ENCODE results near the gene TDRD12.

Gene TDRD12

GRCh38 chr19:32771596-32771995, 52.0 kb downstream of the TDRD12 start:
- no peak for TF ChIP-seq POLR2AphosphoS5 (IDR thresholded peaks at IDR 0.05; ENCODE audit: low read depth, low read length)
- no peak for TF ChIP-seq FOXP2 (optimal IDR thresholded peaks at IDR 0.05; ENCODE audit: borderline replicate concordance, extremely low read depth, extremely low read length, insufficient read depth)
- TF ChIP-seq SIN3A (IDR thresholded peaks at IDR 0.05; ENCODE audit: borderline replicate concordance, insufficient read depth, low read length): no peak

- TF ChIP-seq REST (IDR thresholded peaks at IDR 0.05; ENCODE audit: insufficient read depth in 1 of 2, low read depth in 2 of 2, low read length in 2 of 2) (no peak), SIN3A (IDR thresholded peaks at IDR 0.05; ENCODE audit: borderline replicate concordance, insufficient read depth, low read length) (no peak), TAF1 (IDR thresholded peaks at IDR 0.05; ENCODE audit: borderline replicate concordance, insufficient read depth, low read length) (no peak), FOXP2 (optimal IDR thresholded peaks at IDR 0.05; ENCODE audit: borderline replicate concordance, extremely low read depth, extremely low read length, insufficient read depth) (no peak), POLR2AphosphoS5 (IDR thresholded peaks at IDR 0.05; ENCODE audit: low read depth, low read length) (no peak)
Observed at GRCh38 chr19:32773126-32773525, 53.6 kb downstream of the TDRD12 start.

- TF ChIP-seq TAF1 (IDR thresholded peaks at IDR 0.05; ENCODE audit: borderline replicate concordance, insufficient read depth, low read length): no peak
- TF ChIP-seq REST (IDR thresholded peaks at IDR 0.05; ENCODE audit: insufficient read depth in 1 of 2, low read depth in 2 of 2, low read length in 2 of 2): no peak
- no peak for TF ChIP-seq POLR2AphosphoS5 (IDR thresholded peaks at IDR 0.05; ENCODE audit: low read depth, low read length)
- no peak for TF ChIP-seq FOXP2 (optimal IDR thresholded peaks at IDR 0.05; ENCODE audit: borderline replicate concordance, extremely low read depth, extremely low read length, insufficient read depth)
- no peak for TF ChIP-seq SIN3A (IDR thresholded peaks at IDR 0.05; ENCODE audit: borderline replicate concordance, insufficient read depth, low read length)
Observed at GRCh38 chr19:32779082-32779481, 59.5 kb downstream of the TDRD12 start.

- TF ChIP-seq FOXP2 (optimal IDR thresholded peaks at IDR 0.05; ENCODE audit: borderline replicate concordance, extremely low read depth, extremely low read length, insufficient read depth): no peak
Observed at GRCh38 chr19:32781280-32781679, 61.7 kb downstream of the TDRD12 start.

GRCh38 chr19:32789429-32789828, 69.9 kb downstream of the TDRD12 start:
- no peak for TF ChIP-seq POLR2AphosphoS5 (IDR thresholded peaks at IDR 0.05; ENCODE audit: low read depth, low read length)
- no peak for TF ChIP-seq TAF1 (IDR thresholded peaks at IDR 0.05; ENCODE audit: borderline replicate concordance, insufficient read depth, low read length)
- TF ChIP-seq SIN3A (IDR thresholded peaks at IDR 0.05; ENCODE audit: borderline replicate concordance, insufficient read depth, low read length): no peak
- TF ChIP-seq FOXP2 (optimal IDR thresholded peaks at IDR 0.05; ENCODE audit: borderline replicate concordance, extremely low read depth, extremely low read length, insufficient read depth): no peak
- no peak for TF ChIP-seq REST (IDR thresholded peaks at IDR 0.05; ENCODE audit: insufficient read depth in 1 of 2, low read depth in 2 of 2, low read length in 2 of 2)

- TF ChIP-seq FOXP2 (optimal IDR thresholded peaks at IDR 0.05; ENCODE audit: borderline replicate concordance, extremely low read depth, extremely low read length, insufficient read depth) (no peak), POLR2AphosphoS5 (IDR thresholded peaks at IDR 0.05; ENCODE audit: low read depth, low read length) (no peak), REST (IDR thresholded peaks at IDR 0.05; ENCODE audit: insufficient read depth in 1 of 2, low read depth in 2 of 2, low read length in 2 of 2) (no peak), SIN3A (IDR thresholded peaks at IDR 0.05; ENCODE audit: borderline replicate concordance, insufficient read depth, low read length) (no peak), TAF1 (IDR thresholded peaks at IDR 0.05; ENCODE audit: borderline replicate concordance, insufficient read depth, low read length) (no peak)
Observed at GRCh38 chr19:32798201-32798600, 78.6 kb downstream of the TDRD12 start.
